Neuronal stem cell (in vitro differentiated cells): ENCODE measurements around the gene FOXN1.
A peak's percentile ranks its signal among the peaks of the same experiment; 100 is the strongest.

ENCODE experiments used
- DNase-seq: peaks from one replicate; pipeline ENCODE4 v3.0.0-alpha.2; 2013; ENCODE audit warnings: low spot score
- H2AFZ ChIP-seq: one replicate; pipeline ENCODE4 v1.6.1; 2013; ENCODE audit warnings: mild to moderate bottlenecking, low read length, inconsistent platforms
- H2AK5ac ChIP-seq: 2 replicates; pipeline ENCODE4 v1.6.1; 2013; ENCODE audit warnings: low read depth, mild to moderate bottlenecking, inconsistent platforms, low read length, moderate library complexity, mixed read lengths
- H2BK120ac ChIP-seq: 2 replicates; pipeline ENCODE4 v1.6.1; 2013; ENCODE audit warnings: low read depth, mild to moderate bottlenecking, inconsistent platforms, low read length, moderate library complexity, mixed read lengths
- H2BK12ac ChIP-seq: one replicate; pipeline ENCODE4 v1.6.1; 2013; ENCODE audit warnings: low read length, inconsistent platforms
- H2BK15ac ChIP-seq: 2 replicates; pipeline ENCODE4 v1.6.1; 2013; ENCODE audit warnings: mild to moderate bottlenecking, low read length, inconsistent platforms, mixed read lengths
- H2BK5ac ChIP-seq: one replicate; pipeline ENCODE4 v1.6.1; 2013; ENCODE audit warnings: inconsistent platforms, mild to moderate bottlenecking, low read length, moderate library complexity
- H3K14ac ChIP-seq: one replicate; pipeline ENCODE4 v1.6.1; 2013; ENCODE audit warnings: low read length, inconsistent platforms
- H3K18ac ChIP-seq: 2 replicates; pipeline ENCODE4 v1.6.1; 2013; ENCODE audit warnings: low read length, inconsistent platforms
- H3K23ac ChIP-seq: 2 replicates; pipeline ENCODE4 v1.6.1; 2013; ENCODE audit warnings: low read depth, mild to moderate bottlenecking, mixed read lengths, low read length, inconsistent platforms; ENCODE audit not compliant: poor library complexity
- H3K27ac ChIP-seq: replicated peaks from 3 replicates; pipeline ENCODE4 v1.5.1; 2013; ENCODE audit warnings: low read length, inconsistent platforms
- H3K27me3 ChIP-seq, 3 experiments: 2 replicates each; pipeline ENCODE4 v1.6.1; 2013; ENCODE audit warnings: low read length in 3 of 3, mild to moderate bottlenecking in 2 of 3, inconsistent platforms in 1 of 3, low read depth in 1 of 3, mixed read lengths in 1 of 3, moderate library complexity in 1 of 3; ENCODE audit not compliant: control insufficient read depth in 3 of 3, insufficient read depth in 3 of 3
- H3K36me3 ChIP-seq, 2 donors: replicated peaks in 1 of 2; 2 replicates each; pipeline ENCODE4 v1.6.1; 2013; ENCODE audit warnings: low read length in 2 of 2; ENCODE audit not compliant: control insufficient read depth in 2 of 2, insufficient read depth in 2 of 2
- H3K4ac ChIP-seq: 2 replicates; pipeline ENCODE4 v1.6.1; 2013; ENCODE audit warnings: inconsistent platforms, mild to moderate bottlenecking, low read length, moderate library complexity
- H3K4me1 ChIP-seq, 2 donors: 1 replicate in 1 of 2; 2 replicates in 1 of 2; pipeline ENCODE4 v1.6.1; 2013; ENCODE audit warnings: low read length in 2 of 2, low read depth in 1 of 2; ENCODE audit not compliant: control insufficient read depth in 2 of 2, insufficient read depth in 1 of 2
- H3K4me2 ChIP-seq: one replicate; pipeline ENCODE4 v1.6.1; 2013; ENCODE audit warnings: mild to moderate bottlenecking, low read length, inconsistent platforms; ENCODE audit not compliant: insufficient read depth, poor library complexity, severe bottlenecking
- H3K4me3 ChIP-seq, 2 donors: 2 replicates each; pipeline ENCODE4 v1.5.1; 2013; ENCODE audit warnings: low read length in 2 of 2, mild to moderate bottlenecking in 2 of 2, inconsistent platforms in 1 of 2, moderate library complexity in 1 of 2
- H3K79me1 ChIP-seq: one replicate; pipeline ENCODE4 v1.6.1; 2013; ENCODE audit warnings: low read depth, mild to moderate bottlenecking, inconsistent platforms, low read length, moderate library complexity
- H3K9ac ChIP-seq: one replicate; pipeline ENCODE4 v1.6.1; 2013; ENCODE audit warnings: mild to moderate bottlenecking, low read depth, low read length, inconsistent platforms; ENCODE audit not compliant: poor library complexity
- H3K9me3 ChIP-seq, 2 donors: replicated peaks in 1 of 2; 2 replicates each; pipeline versions ENCODE3 to v1.6.1; 2013; ENCODE audit warnings: low read length in 2 of 2, mild to moderate bottlenecking in 2 of 2, inconsistent platforms in 1 of 2, low read depth in 1 of 2, mixed read lengths in 1 of 2, moderate library complexity in 1 of 2; ENCODE audit not compliant: control insufficient read depth in 2 of 2, insufficient read depth in 1 of 2
- H4K8ac ChIP-seq: one replicate; pipeline ENCODE4 v1.6.1; 2013; ENCODE audit warnings: low read depth, mild to moderate bottlenecking, inconsistent platforms, low read length, moderate library complexity
- H4K91ac ChIP-seq: one replicate; pipeline ENCODE4 v1.6.1; 2013; ENCODE audit warnings: low read length, low read depth, mild to moderate bottlenecking, inconsistent platforms; ENCODE audit not compliant: poor library complexity
- WGBS, 2 donors: extraction: QIAGEN DNeasy Blood & Tissue Kit; methylation state at CpG; one replicate each; pipeline ENCODE4 v1.1.7; 2013; ENCODE audit warnings: missing lambda C conversion rate in 2 of 2, mixed read lengths in 1 of 2; ENCODE audit not compliant: insufficient read length in 2 of 2, insufficient replicate concordance in 1 of 2; ENCODE audit errors: extremely low coverage in 2 of 2; 5-methylcytosine and 5-hydroxymethylcytosine counted together

Gene FOXN1

GRCh38 chr17:28493460-28493859 lies 12.7 kb upstream of the FOXN1 start:
- peaks cover 0 to 2% of the 10 kb centered on the region in 2 donors for H3K4me1 ChIP-seq
- H2BK15ac ChIP-seq, result no peak overlapping the region
- WGBS, 2 donors, result no CpG with 5 or more reads among the region's 9 CpGs
- H3K27ac ChIP-seq, result no peak overlapping the region
- no peak overlapping the region for H3K18ac ChIP-seq
- peak overlapping the region; percentile 48 for H2BK12ac ChIP-seq
- H2AFZ ChIP-seq, result peak overlapping the region; percentile 28
- H3K14ac ChIP-seq, result no peak overlapping the region
- no peak overlapping the region for H3K4me2 ChIP-seq
- no peak overlapping the region for H3K4ac ChIP-seq
- no peak overlapping the region for H3K4me3 ChIP-seq
- H3K79me1 ChIP-seq, result peaks cover 3% of the 10 kb centered on the region
- H3K36me3 ChIP-seq, result no peaks in the 10 kb centered on the region
- no peak for DNase-seq
- H3K9me3 ChIP-seq, result no peaks in the 10 kb centered on the region
- no peak overlapping the region for H2BK120ac ChIP-seq
- H3K27me3 ChIP-seq, result peaks cover 0 to 26% (median 0%) of the 10 kb centered on the region in 3 experiments
- no peak overlapping the region for H2BK5ac ChIP-seq
- no peak overlapping the region for H4K91ac ChIP-seq
- H3K23ac ChIP-seq, result no peak overlapping the region
- no peak overlapping the region for H4K8ac ChIP-seq
- H3K9ac ChIP-seq, result no peak overlapping the region
- H2AK5ac ChIP-seq, result peak overlapping the region; percentile 6

- H3K18ac ChIP-seq, result no peak overlapping the region
- DNase-seq, result peak; percentile 63
- H3K27me3 ChIP-seq, result peaks cover 0 to 17% (median 0%) of the 10 kb centered on the region in 3 experiments
- H3K4me1 ChIP-seq, result peaks cover 0 to 2% of the 10 kb centered on the region in 2 donors
- no peak overlapping the region for H4K8ac ChIP-seq
- H3K9me3 ChIP-seq, result no peaks in the 10 kb centered on the region
- peak overlapping the region; percentile 8 for H3K23ac ChIP-seq
- no peak overlapping the region for H2BK120ac ChIP-seq
- peaks cover 3% of the 10 kb centered on the region for H3K79me1 ChIP-seq
- no peak overlapping the region for H3K4me2 ChIP-seq
- H3K4me3 ChIP-seq, result no peak overlapping the region
- H3K27ac ChIP-seq, result no peak overlapping the region
- H4K91ac ChIP-seq, result no peak overlapping the region
- H2BK12ac ChIP-seq, result no peak overlapping the region
- H2AFZ ChIP-seq, result no peak overlapping the region
- H3K9ac ChIP-seq, result no peak overlapping the region
- H2BK5ac ChIP-seq, result no peak overlapping the region
- no peak overlapping the region for H2BK15ac ChIP-seq
- H2AK5ac ChIP-seq, result peak overlapping the region; percentile 6
- no peaks in the 10 kb centered on the region for H3K36me3 ChIP-seq
- no CpG with 5 or more reads among the region's 15 CpGs for WGBS, 2 donors
- H3K14ac ChIP-seq, result no peak overlapping the region
- H3K4ac ChIP-seq, result no peak overlapping the region
These were observed 11.5 kb upstream of the FOXN1 start for GRCh38 chr17:28494445-28495188.

- H3K79me1 ChIP-seq, result peaks cover 3% of the 10 kb centered on the region
- WGBS, 2 donors, result no CpG with 5 or more reads among the region's 8 CpGs
These were observed 10.5 kb upstream of the FOXN1 start for GRCh38 chr17:28495635-28496034.

GRCh38 chr17:28497931-28498330 lies 8.2 kb upstream of the FOXN1 start:
- H3K9me3 ChIP-seq, result no peaks in the 10 kb centered on the region
- H3K9ac ChIP-seq, result no peak overlapping the region
- H2BK120ac ChIP-seq, result no peak overlapping the region

More at GRCh38 chr17:28495635-28496034, 10.5 kb upstream of the FOXN1 start:
- DNase-seq, result no peak
- Histone ChIP-seq H3K4me3 (no peak overlapping the region), H3K18ac (peak overlapping the region; percentile 69), H3K23ac (no peak overlapping the region), H2AFZ (no peak overlapping the region), H3K4me1 (peaks cover 0 to 4% of the 10 kb centered on the region in 2 donors), H2AK5ac (peak overlapping the region; percentile 22), H3K27ac (no peak overlapping the region), H2BK120ac (no peak overlapping the region), H3K9ac (no peak overlapping the region), H2BK5ac (no peak overlapping the region), H3K4me2 (no peak overlapping the region), H3K27me3 (peaks cover 0 to 22% (median 0%) of the 10 kb centered on the region in 3 experiments), H3K4ac (no peak overlapping the region), H4K91ac (no peak overlapping the region), H3K36me3 (no peaks in the 10 kb centered on the region), H2BK12ac (peak overlapping the region; percentile 36), H3K9me3 (no peaks in the 10 kb centered on the region), H3K14ac (no peak overlapping the region), H4K8ac (no peak overlapping the region), H2BK15ac (peak overlapping the region; percentile 16)

More at GRCh38 chr17:28497931-28498330, 8.2 kb upstream of the FOXN1 start:
- H3K27ac ChIP-seq, result no peak overlapping the region
- H3K4me1 ChIP-seq, result peaks cover 0 to 6% of the 10 kb centered on the region in 2 donors
- no peak overlapping the region for H2BK15ac ChIP-seq
- H3K4me2 ChIP-seq, result no peak overlapping the region
- H2BK5ac ChIP-seq, result no peak overlapping the region
- no peak overlapping the region for H3K14ac ChIP-seq
- no peaks in the 10 kb centered on the region for H3K79me1 ChIP-seq
- no peak overlapping the region for H2AK5ac ChIP-seq
- WGBS, 2 donors, result no CpG with 5 or more reads among the region's 9 CpGs
- no peaks in the 10 kb centered on the region for H3K36me3 ChIP-seq
- no peak overlapping the region for H4K91ac ChIP-seq
- no peak for DNase-seq
- peak overlapping the region; percentile 11 for H3K18ac ChIP-seq
- no peak overlapping the region for H3K23ac ChIP-seq
- H3K4ac ChIP-seq, result no peak overlapping the region
- H4K8ac ChIP-seq, result no peak overlapping the region
- no peak overlapping the region for H2AFZ ChIP-seq
- H2BK12ac ChIP-seq, result no peak overlapping the region
- H3K4me3 ChIP-seq, result no peak overlapping the region
- H3K27me3 ChIP-seq, result peaks cover 0 to 32% (median 0%) of the 10 kb centered on the region in 3 experiments
